CD1c-positive myeloid dendritic cell (primary cell): Measurements from ENCODE around the gene NNAT.

ENCODE experiments used
- DNase-seq: peaks from one replicate; pipeline ENCODE4 v3.0.0-alpha.2; 2016; ENCODE audit errors: extremely low spot score

Gene NNAT

GRCh38 chr20:37566590-37567330 lies 45.7 kb downstream of the NNAT start:
- no peak for DNase-seq

- no peak for DNase-seq
Measured at GRCh38 chr20:37567331-37567665, 46.2 kb downstream of the NNAT start.

- DNase-seq: no peak
Measured at GRCh38 chr20:37567671-37568588, 46.9 kb downstream of the NNAT start.

- no peak for DNase-seq
Measured at GRCh38 chr20:37570419-37570818, 49.4 kb downstream of the NNAT start.

GRCh38 chr20:37571033-37571432 lies 50.0 kb downstream of the NNAT start:
- DNase-seq: no peak
